ENCODE results near the gene PPL. TPM values are rescaled to one million over a fixed set of nuclear protein-coding genes. Genes with fewer than 3 reads are reported as not detected.

PPL gene
- total and polyA plus RNA-seq, 2 of the 8 experiments (the other 6 are each of a cell fraction or from before 2014, with no cell fraction given): 11.3 to 29.5 TPM

DNA sequence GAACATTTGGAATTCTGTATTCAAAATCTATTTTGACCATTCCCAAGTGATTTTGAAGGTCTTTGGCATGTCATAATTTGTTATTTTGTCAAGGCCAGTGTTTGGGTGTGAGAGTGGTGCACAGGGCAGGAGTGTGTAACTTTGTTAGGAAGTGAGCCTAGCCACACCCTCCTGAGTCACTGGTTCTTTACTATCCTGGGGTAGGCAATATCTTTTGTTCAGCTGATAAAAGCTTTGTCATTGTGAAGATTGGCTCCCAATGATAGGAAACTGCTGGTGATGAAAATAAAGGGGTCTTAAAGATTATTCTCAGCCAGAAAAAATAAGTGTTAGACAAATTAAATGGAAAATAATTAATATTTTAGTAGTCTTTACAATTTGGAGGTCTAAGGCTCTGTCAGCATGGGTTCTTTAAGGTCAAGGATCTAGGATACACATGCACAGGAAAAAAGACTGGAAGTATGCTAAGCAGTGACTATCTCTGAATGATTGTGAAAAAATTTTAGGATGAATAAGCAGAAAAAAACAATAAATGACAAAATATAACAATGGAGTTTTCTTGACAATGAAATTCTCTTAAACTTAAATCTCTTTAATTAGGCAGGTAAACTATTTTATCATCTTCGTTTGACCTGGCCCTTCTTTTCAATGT is 84.6 kb downstream of the PPL start (continued):
- TF ChIP-seq, protein P1, sequence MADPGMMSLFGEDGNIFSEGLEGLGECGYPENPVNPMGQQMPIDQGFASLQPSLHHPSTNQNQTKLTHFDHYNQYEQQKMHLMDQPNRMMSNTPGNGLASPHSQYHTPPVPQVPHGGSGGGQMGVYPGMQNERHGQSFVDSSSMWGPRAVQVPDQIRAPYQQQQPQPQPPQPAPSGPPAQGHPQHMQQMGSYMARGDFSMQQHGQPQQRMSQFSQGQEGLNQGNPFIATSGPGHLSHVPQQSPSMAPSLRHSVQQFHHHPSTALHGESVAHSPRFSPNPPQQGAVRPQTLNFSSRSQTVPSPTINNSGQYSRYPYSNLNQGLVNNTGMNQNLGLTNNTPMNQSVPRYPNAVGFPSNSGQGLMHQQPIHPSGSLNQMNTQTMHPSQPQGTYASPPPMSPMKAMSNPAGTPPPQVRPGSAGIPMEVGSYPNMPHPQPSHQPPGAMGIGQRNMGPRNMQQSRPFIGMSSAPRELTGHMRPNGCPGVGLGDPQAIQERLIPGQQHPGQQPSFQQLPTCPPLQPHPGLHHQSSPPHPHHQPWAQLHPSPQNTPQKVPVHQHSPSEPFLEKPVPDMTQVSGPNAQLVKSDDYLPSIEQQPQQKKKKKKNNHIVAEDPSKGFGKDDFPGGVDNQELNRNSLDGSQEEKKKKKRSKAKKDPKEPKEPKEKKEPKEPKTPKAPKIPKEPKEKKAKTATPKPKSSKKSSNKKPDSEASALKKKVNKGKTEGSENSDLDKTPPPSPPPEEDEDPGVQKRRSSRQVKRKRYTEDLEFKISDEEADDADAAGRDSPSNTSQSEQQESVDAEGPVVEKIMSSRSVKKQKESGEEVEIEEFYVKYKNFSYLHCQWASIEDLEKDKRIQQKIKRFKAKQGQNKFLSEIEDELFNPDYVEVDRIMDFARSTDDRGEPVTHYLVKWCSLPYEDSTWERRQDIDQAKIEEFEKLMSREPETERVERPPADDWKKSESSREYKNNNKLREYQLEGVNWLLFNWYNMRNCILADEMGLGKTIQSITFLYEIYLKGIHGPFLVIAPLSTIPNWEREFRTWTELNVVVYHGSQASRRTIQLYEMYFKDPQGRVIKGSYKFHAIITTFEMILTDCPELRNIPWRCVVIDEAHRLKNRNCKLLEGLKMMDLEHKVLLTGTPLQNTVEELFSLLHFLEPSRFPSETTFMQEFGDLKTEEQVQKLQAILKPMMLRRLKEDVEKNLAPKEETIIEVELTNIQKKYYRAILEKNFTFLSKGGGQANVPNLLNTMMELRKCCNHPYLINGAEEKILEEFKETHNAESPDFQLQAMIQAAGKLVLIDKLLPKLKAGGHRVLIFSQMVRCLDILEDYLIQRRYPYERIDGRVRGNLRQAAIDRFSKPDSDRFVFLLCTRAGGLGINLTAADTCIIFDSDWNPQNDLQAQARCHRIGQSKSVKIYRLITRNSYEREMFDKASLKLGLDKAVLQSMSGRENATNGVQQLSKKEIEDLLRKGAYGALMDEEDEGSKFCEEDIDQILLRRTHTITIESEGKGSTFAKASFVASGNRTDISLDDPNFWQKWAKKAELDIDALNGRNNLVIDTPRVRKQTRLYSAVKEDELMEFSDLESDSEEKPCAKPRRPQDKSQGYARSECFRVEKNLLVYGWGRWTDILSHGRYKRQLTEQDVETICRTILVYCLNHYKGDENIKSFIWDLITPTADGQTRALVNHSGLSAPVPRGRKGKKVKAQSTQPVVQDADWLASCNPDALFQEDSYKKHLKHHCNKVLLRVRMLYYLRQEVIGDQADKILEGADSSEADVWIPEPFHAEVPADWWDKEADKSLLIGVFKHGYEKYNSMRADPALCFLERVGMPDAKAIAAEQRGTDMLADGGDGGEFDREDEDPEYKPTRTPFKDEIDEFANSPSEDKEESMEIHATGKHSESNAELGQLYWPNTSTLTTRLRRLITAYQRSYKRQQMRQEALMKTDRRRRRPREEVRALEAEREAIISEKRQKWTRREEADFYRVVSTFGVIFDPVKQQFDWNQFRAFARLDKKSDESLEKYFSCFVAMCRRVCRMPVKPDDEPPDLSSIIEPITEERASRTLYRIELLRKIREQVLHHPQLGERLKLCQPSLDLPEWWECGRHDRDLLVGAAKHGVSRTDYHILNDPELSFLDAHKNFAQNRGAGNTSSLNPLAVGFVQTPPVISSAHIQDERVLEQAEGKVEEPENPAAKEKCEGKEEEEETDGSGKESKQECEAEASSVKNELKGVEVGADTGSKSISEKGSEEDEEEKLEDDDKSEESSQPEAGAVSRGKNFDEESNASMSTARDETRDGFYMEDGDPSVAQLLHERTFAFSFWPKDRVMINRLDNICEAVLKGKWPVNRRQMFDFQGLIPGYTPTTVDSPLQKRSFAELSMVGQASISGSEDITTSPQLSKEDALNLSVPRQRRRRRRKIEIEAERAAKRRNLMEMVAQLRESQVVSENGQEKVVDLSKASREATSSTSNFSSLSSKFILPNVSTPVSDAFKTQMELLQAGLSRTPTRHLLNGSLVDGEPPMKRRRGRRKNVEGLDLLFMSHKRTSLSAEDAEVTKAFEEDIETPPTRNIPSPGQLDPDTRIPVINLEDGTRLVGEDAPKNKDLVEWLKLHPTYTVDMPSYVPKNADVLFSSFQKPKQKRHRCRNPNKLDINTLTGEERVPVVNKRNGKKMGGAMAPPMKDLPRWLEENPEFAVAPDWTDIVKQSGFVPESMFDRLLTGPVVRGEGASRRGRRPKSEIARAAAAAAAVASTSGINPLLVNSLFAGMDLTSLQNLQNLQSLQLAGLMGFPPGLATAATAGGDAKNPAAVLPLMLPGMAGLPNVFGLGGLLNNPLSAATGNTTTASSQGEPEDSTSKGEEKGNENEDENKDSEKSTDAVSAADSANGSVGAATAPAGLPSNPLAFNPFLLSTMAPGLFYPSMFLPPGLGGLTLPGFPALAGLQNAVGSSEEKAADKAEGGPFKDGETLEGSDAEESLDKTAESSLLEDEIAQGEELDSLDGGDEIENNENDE (IDR thresholded peaks at IDR 0.05; ENCODE audit: insufficient replicate concordance, low read length): no peak
- TF ChIP-seq RNF2 (IDR thresholded peaks at IDR 0.05; ENCODE audit: borderline replicate concordance, low read depth, low read length, missing control alignments, poor library complexity, severe bottlenecking): no peak
- TF ChIP-seq CBX8 (IDR thresholded peaks at IDR 0.05; ENCODE audit: borderline replicate concordance, low read depth, low read length): no peak
- no peak for TF ChIP-seq CTBP2 (IDR thresholded peaks at IDR 0.05; ENCODE audit: borderline replicate concordance, insufficient read depth, insufficient read length, low read length)
- no peak for TF ChIP-seq SP1 (IDR thresholded peaks at IDR 0.05; ENCODE audit: low read depth, low read length)
- no peak for TF ChIP-seq RFX5 (IDR thresholded peaks at IDR 0.05; ENCODE audit: borderline replicate concordance, low read depth, low read length)

Data from H1 (cell line).